CD4-positive, alpha-beta memory T cell (primary cell): ENCODE measurements around the gene ADRA2A. TPM values are rescaled to one million over a fixed set of nuclear protein-coding genes. Genes with fewer than 3 reads are reported as not detected.
A peak's percentile ranks its signal among the peaks of the same experiment; 100 is the strongest.

ENCODE experiments used
- CTCF ChIA-PET: fragments of 350-600 bp; sonication (Branson Sonifier 250); formaldehyde crosslinking; loops from one replicate; lab custom pipeline; 2021; ENCODE audit warnings: inconsistent platforms; ENCODE audit not compliant: partially characterized antibody; lab: Charles Lee
- POLR2A ChIA-PET: fragments of 350-600 bp; sonication (Branson Sonifier 250); formaldehyde crosslinking; loops from one replicate; lab custom pipeline; 2021; ENCODE audit not compliant: partially characterized antibody; lab: Charles Lee
- DNase-seq, 5 donors: peaks; one replicate each; pipeline versions ENCODE4 v3.0.0 to v3.0.0-alpha.2; 2020 to 2022; ENCODE audit warnings: mixed read lengths in 1 of 5
- H3K27ac ChIP-seq: one replicate; pipeline ENCODE4 v1.7.0; 2013; ENCODE audit warnings: low read depth, low read length
- H3K27me3 ChIP-seq: 2 replicates; pipeline ENCODE4 v1.7.0; 2013; ENCODE audit warnings: mild to moderate bottlenecking, low read length, moderate library complexity; ENCODE audit not compliant: insufficient read depth
- H3K36me3 ChIP-seq: 2 replicates; pipeline ENCODE4 v1.7.0; 2013; ENCODE audit warnings: mild to moderate bottlenecking, low read length, moderate library complexity; ENCODE audit not compliant: insufficient read depth
- H3K4me1 ChIP-seq: 2 replicates; pipeline ENCODE4 v1.7.0; 2013; ENCODE audit warnings: mild to moderate bottlenecking, low read length, moderate library complexity; ENCODE audit not compliant: insufficient read depth
- H3K4me3 ChIP-seq, 2 donors: one replicate each; pipeline ENCODE4 v1.7.0; 2013; ENCODE audit warnings: low read length in 2 of 2, mild to moderate bottlenecking in 1 of 2
- H3K9me3 ChIP-seq, 2 donors: one replicate each; pipeline ENCODE4 v1.7.0; 2013; ENCODE audit warnings: low read length in 2 of 2, control low read depth in 1 of 2; ENCODE audit not compliant: control insufficient read depth in 1 of 2
- H3K27ac Mint-ChIP-seq, 7 donors: one replicate each; pipeline ENCODE4 v1.8.0; 2020 to 2021; ENCODE audit warnings: mixed read lengths in 7 of 7, mild to moderate bottlenecking in 6 of 7, inconsistent platforms in 3 of 7, moderate library complexity in 3 of 7
- H3K27me3 Mint-ChIP-seq, 2 donors: one replicate each; pipeline ENCODE4 v1.8.0; 2020 to 2021; ENCODE audit warnings: mixed read lengths in 2 of 2
- H3K36me3 Mint-ChIP-seq, 2 donors: one replicate each; pipeline ENCODE4 v1.8.0; 2020 to 2021; ENCODE audit warnings: mixed read lengths in 2 of 2, inconsistent platforms in 1 of 2, mild to moderate bottlenecking in 1 of 2
- H3K4me1 Mint-ChIP-seq, 4 donors: one replicate each; pipeline ENCODE4 v1.8.0; 2020 to 2021; ENCODE audit warnings: mixed read lengths in 4 of 4, mild to moderate bottlenecking in 1 of 4
- H3K4me3 Mint-ChIP-seq, 8 donors: one replicate each; pipeline ENCODE4 v1.8.0; 2020 to 2021; ENCODE audit warnings: mixed read lengths in 8 of 8, mild to moderate bottlenecking in 7 of 8, moderate library complexity in 6 of 8, inconsistent platforms in 3 of 8
- H3K9me3 Mint-ChIP-seq, 8 donors: one replicate each; pipeline ENCODE4 v1.8.0; 2020 to 2021; ENCODE audit warnings: mixed read lengths in 8 of 8, mild to moderate bottlenecking in 5 of 8, inconsistent platforms in 3 of 8, moderate library complexity in 1 of 8
- intact Hi-C: fragments of 100-400 bp; cut with micrococcal nuclease; formaldehyde crosslinking; loops from one replicate; pipeline ENCODE4 v1.15.1; 2023
- polyA plus RNA-seq, 2 donors: library from polyadenylated mRNA; unstranded; fragments of 300-500 nt; fragmentation: Illumina TruSeq; gene quantifications; one replicate each; pipeline ENCODE4 v1.2.3, GENCODE V29; 2021
- total RNA-seq, 2 experiments: library from RNA; stranded (reverse); gene quantifications; one replicate each; pipeline ENCODE4 v1.2.3, GENCODE V29; 2021

Gene ADRA2A
- total and polyA plus RNA-seq, 4 experiments from 2014 or later = not detected

GRCh38 chr10:111078505-111079185 lies 1.8 kb downstream of the ADRA2A start:
- H3K4me3 Mint-ChIP-seq = peak overlapping the region in 6 of 8 donors; percentile 32 to 77 (median 46)
- POLR2A ChIA-PET = no interaction called here

GRCh38 chr10:111079241-111079760 lies 2.5 kb downstream of the ADRA2A start:
- CTCF ChIA-PET = no interaction called here
- Mint-ChIP-seq H3K27me3 (peaks cover 21 to 41% of the 10 kb centered on the region in 2 donors), H3K36me3 (no peaks in the 10 kb centered on the region), H3K4me3 (peak overlapping the region in 7 of 8 donors; percentile 22 to 76 (median 61)), H3K9me3 (peaks cover 0 to 4% (median 0%) of the 10 kb centered on the region in 8 donors), H3K4me1 (peaks cover 4 to 35% (median 14%) of the 10 kb centered on the region in 4 donors), H3K27ac (no peak overlapping the region)
- Histone ChIP-seq H3K9me3 (no peaks in the 10 kb centered on the region), H3K4me1 (peaks cover 8% of the 10 kb centered on the region), H3K36me3 (no peaks in the 10 kb centered on the region), H3K4me3 (no peak overlapping the region), H3K27me3 (peaks cover 20% of the 10 kb centered on the region), H3K27ac (no peak overlapping the region)
- POLR2A ChIA-PET = no interaction called here
- intact Hi-C loops = no loop called here
- DNase-seq = no peak

More at GRCh38 chr10:111078505-111079185, 1.8 kb downstream of the ADRA2A start:
- H3K9me3 ChIP-seq = no peaks in the 10 kb centered on the region
- intact Hi-C loops = no loop called here
- H3K27ac ChIP-seq = no peak overlapping the region
- no peak overlapping the region for H3K4me3 ChIP-seq
- DNase-seq = no peak
- H3K4me1 ChIP-seq = peaks cover 8% of the 10 kb centered on the region
- H3K36me3 ChIP-seq = no peaks in the 10 kb centered on the region
- peaks cover 0 to 4% (median 0%) of the 10 kb centered on the region in 8 donors for H3K9me3 Mint-ChIP-seq
- H3K4me1 Mint-ChIP-seq = peaks cover 4 to 35% (median 14%) of the 10 kb centered on the region in 4 donors
- CTCF ChIA-PET = no interaction called here
- H3K27me3 ChIP-seq = peaks cover 24% of the 10 kb centered on the region
- H3K27me3 Mint-ChIP-seq = peaks cover 26 to 46% of the 10 kb centered on the region in 2 donors
- no peak overlapping the region for H3K27ac Mint-ChIP-seq
- H3K36me3 Mint-ChIP-seq = no peaks in the 10 kb centered on the region

- CTCF ChIA-PET = no interaction called here
- DNase-seq = no peak
- no peak overlapping the region for H3K27ac Mint-ChIP-seq
Observed at GRCh38 chr10:111079781-111080180, 3.0 kb downstream of the ADRA2A start.

GRCh38 chr10:111080224-111080623 lies 3.4 kb downstream of the ADRA2A start:
- ChIA-PET POLR2A (no interaction called here), CTCF (no interaction called here)
- no peak overlapping the region for H3K4me3 ChIP-seq
- no peaks in the 10 kb centered on the region for H3K9me3 ChIP-seq
- no peak overlapping the region for H3K27ac ChIP-seq
- Mint-ChIP-seq H3K27ac (no peak overlapping the region), H3K4me3 (peak overlapping the region in 3 of 8 donors; percentile 32 to 76 (median 61)), H3K27me3 (peaks cover 14 to 34% of the 10 kb centered on the region in 2 donors), H3K9me3 (peaks cover 0 to 4% (median 0%) of the 10 kb centered on the region in 8 donors), H3K4me1 (peaks cover 4 to 28% (median 12%) of the 10 kb centered on the region in 4 donors), H3K36me3 (no peaks in the 10 kb centered on the region)
- intact Hi-C loops = no loop called here
- DNase-seq = no peak
- peaks cover 13% of the 10 kb centered on the region for H3K27me3 ChIP-seq
- peaks cover 8% of the 10 kb centered on the region for H3K4me1 ChIP-seq
- no peaks in the 10 kb centered on the region for H3K36me3 ChIP-seq

More at GRCh38 chr10:111079781-111080180, 3.0 kb downstream of the ADRA2A start:
- H3K4me3 ChIP-seq = no peak overlapping the region
- H3K27ac ChIP-seq = no peak overlapping the region
- H3K27me3 Mint-ChIP-seq = peaks cover 19 to 38% of the 10 kb centered on the region in 2 donors
- intact Hi-C loops = no loop called here
- POLR2A ChIA-PET = no interaction called here
- no peaks in the 10 kb centered on the region for H3K36me3 Mint-ChIP-seq
- H3K36me3 ChIP-seq = no peaks in the 10 kb centered on the region
- H3K9me3 ChIP-seq = no peaks in the 10 kb centered on the region
- H3K9me3 Mint-ChIP-seq = peaks cover 0 to 4% (median 0%) of the 10 kb centered on the region in 8 donors
- peaks cover 8% of the 10 kb centered on the region for H3K4me1 ChIP-seq
- H3K27me3 ChIP-seq = peaks cover 16% of the 10 kb centered on the region
- H3K4me3 Mint-ChIP-seq = peak overlapping the region in 7 of 8 donors; percentile 22 to 76 (median 59)
- peaks cover 4 to 32% (median 14%) of the 10 kb centered on the region in 4 donors for H3K4me1 Mint-ChIP-seq

- H3K4me3 Mint-ChIP-seq = no peak overlapping the region
- H3K36me3 Mint-ChIP-seq = no peaks in the 10 kb centered on the region
- no peaks in the 10 kb centered on the region for H3K9me3 ChIP-seq
- H3K27me3 ChIP-seq = no peaks in the 10 kb centered on the region
- H3K4me3 ChIP-seq = no peak overlapping the region
- no peaks in the 10 kb centered on the region for H3K36me3 ChIP-seq
- intact Hi-C loops = no loop called here
- peaks cover 4 to 20% (median 8%) of the 10 kb centered on the region in 4 donors for H3K4me1 Mint-ChIP-seq
- CTCF ChIA-PET = no interaction called here
- no peak overlapping the region for H3K27ac Mint-ChIP-seq
- POLR2A ChIA-PET = no interaction called here
- peaks cover 0 to 4% (median 0%) of the 10 kb centered on the region in 8 donors for H3K9me3 Mint-ChIP-seq
- H3K4me1 ChIP-seq = no peaks in the 10 kb centered on the region
- no peak overlapping the region for H3K27ac ChIP-seq
- DNase-seq = no peak
- H3K27me3 Mint-ChIP-seq = peaks cover 12 to 30% of the 10 kb centered on the region in 2 donors
Observed at GRCh38 chr10:111081595-111081994, 4.8 kb downstream of the ADRA2A start.

- Histone ChIP-seq H3K36me3 (no peaks in the 10 kb centered on the region), H3K27me3 (no peaks in the 10 kb centered on the region), H3K9me3 (no peaks in the 10 kb centered on the region), H3K27ac (no peak overlapping the region), H3K4me3 (no peak overlapping the region), H3K4me1 (no peaks in the 10 kb centered on the region)
- CTCF ChIA-PET = no interaction called here
- Mint-ChIP-seq H3K4me1 (peaks cover 4 to 18% (median 8%) of the 10 kb centered on the region in 4 donors), H3K9me3 (peaks cover 0 to 4% (median 0%) of the 10 kb centered on the region in 8 donors), H3K27me3 (peaks cover 12 to 29% of the 10 kb centered on the region in 2 donors), H3K36me3 (no peaks in the 10 kb centered on the region), H3K27ac (no peak overlapping the region), H3K4me3 (no peak overlapping the region)
- intact Hi-C loops = no loop called here
- DNase-seq = no peak
- POLR2A ChIA-PET = no interaction called here
Observed at GRCh38 chr10:111082102-111082975, 5.5 kb downstream of the ADRA2A start.
